Skeletal muscle satellite cell (primary cell): ENCODE measurements around the gene MT1H.

Experiments
- H3K27me3 ChIP-seq: 2 replicates; pipeline ENCODE4 v1.7.0; 2013; ENCODE audit warnings: low read length; ENCODE audit not compliant: control insufficient read depth, insufficient read depth
- H3K36me3 ChIP-seq: 2 replicates; pipeline ENCODE4 v1.7.0; 2013; ENCODE audit warnings: mild to moderate bottlenecking, control low read depth, low read length; ENCODE audit not compliant: insufficient read depth
- H3K4me1 ChIP-seq: 2 replicates; pipeline ENCODE4 v1.7.0; 2013; ENCODE audit warnings: low read length; ENCODE audit not compliant: control insufficient read depth, insufficient read depth
- H3K4me2 ChIP-seq: 2 replicates; pipeline ENCODE4 v1.7.0; 2013; ENCODE audit warnings: mild to moderate bottlenecking, low read length
- H3K4me3 ChIP-seq: 2 replicates; pipeline ENCODE4 v1.7.0; 2013; ENCODE audit warnings: low read length
- H3K9ac ChIP-seq: 2 replicates; pipeline ENCODE4 v1.7.0; 2013; ENCODE audit warnings: mild to moderate bottlenecking, low read depth, low read length, moderate library complexity
- H3K9me3 ChIP-seq: replicated peaks from 2 replicates; pipeline ENCODE4 v1.7.0; 2013; ENCODE audit warnings: mild to moderate bottlenecking, control low read depth, low read length

Gene MT1H

DNA sequence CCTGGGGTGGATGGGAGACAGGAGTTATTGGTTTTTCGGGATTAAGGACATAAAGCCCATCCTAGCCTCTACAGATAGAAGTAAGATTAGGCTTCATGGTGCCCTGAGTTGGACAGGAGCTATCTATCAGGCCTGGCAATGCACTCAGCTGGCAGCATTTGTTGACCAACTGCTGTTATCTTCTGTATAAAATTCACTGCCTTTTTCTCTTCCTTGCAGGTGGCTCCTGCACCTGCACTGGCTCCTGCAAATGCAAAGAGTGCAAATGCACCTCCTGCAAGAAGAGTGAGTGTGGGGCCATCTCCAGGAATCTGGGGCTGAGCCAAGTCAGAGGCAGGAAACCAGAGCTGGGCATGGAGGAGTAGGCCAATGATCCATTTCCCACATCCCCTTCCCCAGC is 30.6 kb upstream of the MT1H start:
- Histone ChIP-seq H3K4me1 (peaks cover 20% of the 10 kb centered on the region), H3K27me3 (peaks cover 14% of the 10 kb centered on the region)

DNA sequence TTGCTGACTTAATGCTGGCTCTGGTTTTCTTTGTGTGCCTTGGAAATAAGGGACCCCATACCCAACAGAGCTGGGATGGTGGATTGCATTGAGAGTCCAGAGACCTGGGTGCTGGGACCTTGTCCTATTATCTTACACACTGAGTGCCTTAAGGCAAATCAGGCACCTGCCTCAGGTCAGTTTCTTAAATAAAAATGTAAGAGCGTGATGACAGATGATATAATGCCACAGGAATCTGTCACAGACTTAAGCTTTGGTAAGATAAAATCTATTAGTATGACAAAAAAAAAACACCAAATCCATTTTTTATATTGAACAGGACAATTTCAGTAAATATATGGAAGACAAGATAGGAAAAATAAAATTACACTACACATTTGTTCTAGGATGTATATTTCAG is 29.5 kb upstream of the MT1H start:
- H3K36me3 ChIP-seq, result no peaks in the 10 kb centered on the region
- no peak overlapping the region for H3K9ac ChIP-seq
- H3K4me2 ChIP-seq, result no peak overlapping the region
- H3K27me3 ChIP-seq, result peaks cover 21% of the 10 kb centered on the region
- H3K4me3 ChIP-seq, result no peak overlapping the region
- peaks cover 20% of the 10 kb centered on the region for H3K4me1 ChIP-seq
- no peaks in the 10 kb centered on the region for H3K9me3 ChIP-seq

More for the DNA sequence above, 30.6 kb upstream of the MT1H start:
- H3K4me2 ChIP-seq, result peak overlapping the region; percentile 96
- no peaks in the 10 kb centered on the region for H3K9me3 ChIP-seq
- H3K36me3 ChIP-seq, result no peaks in the 10 kb centered on the region
- no peak overlapping the region for H3K4me3 ChIP-seq
- no peak overlapping the region for H3K9ac ChIP-seq

DNA sequence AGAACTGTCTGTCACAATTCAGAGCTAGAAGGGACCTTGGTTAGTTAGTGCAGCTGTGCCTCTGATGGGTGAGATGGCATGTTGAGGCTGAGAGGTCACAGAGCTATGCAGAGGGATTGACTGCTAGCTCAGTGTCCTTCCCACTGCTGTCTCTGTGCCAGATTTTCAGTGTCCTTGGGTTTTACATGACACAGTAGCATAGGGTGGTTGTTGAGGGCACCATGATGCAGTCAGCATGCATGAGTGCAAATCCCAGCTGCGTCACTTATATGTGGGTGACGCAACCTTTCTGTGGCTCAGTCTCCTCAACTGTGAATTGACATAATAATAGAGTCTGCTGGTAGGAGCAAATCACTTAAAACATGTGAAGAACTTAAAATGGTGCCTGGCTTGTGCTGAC is 28.4 kb upstream of the MT1H start:
- H3K27me3 ChIP-seq, result peaks cover 29% of the 10 kb centered on the region

DNA sequence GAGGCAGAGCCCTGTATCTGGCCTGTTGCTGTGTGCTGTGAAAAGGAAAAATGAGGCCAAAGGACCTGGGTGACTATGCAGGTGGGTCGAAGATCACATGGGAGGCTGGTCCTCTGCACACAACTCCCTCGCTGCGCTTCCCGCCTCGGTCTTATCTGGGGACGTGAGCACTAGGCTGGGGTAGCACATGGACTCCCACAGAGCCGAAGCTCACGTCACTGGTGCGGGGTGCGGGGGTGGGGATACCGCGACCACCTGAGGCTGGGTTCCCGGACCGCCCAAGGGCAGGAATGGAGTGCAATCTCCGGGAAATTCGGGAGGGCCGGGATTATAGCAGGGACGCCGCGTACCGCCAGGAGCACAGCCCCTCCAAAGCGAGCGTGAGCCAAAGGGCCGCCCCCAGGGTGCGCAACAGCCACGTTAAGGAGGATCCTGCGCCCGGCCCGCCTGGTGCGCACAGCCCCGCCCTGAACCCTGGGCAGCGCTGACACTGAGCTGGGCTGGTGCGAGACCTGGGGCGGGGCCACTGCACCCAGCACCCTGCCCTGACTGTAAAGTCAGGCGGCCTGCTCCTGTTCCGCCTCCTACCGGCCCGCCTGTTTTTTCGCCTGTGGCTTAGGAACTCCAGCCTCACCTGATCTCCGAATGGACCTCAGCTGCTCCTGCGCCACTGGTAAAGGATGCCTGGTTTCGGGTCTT is 26.4 kb upstream of the MT1H start:
- Histone ChIP-seq H3K9me3 (no peaks in the 10 kb centered on the region), H3K4me2 (peak overlapping the region; percentile 78), H3K9ac (peak overlapping the region; percentile 12), H3K4me3 (peak overlapping the region; percentile 63), H3K27me3 (peaks cover 40% of the 10 kb centered on the region), H3K36me3 (no peaks in the 10 kb centered on the region), H3K4me1 (peaks cover 15% of the 10 kb centered on the region)

More for the DNA sequence above, 28.4 kb upstream of the MT1H start:
- no peaks in the 10 kb centered on the region for H3K9me3 ChIP-seq
- no peak overlapping the region for H3K9ac ChIP-seq
- no peak overlapping the region for H3K4me3 ChIP-seq
- no peaks in the 10 kb centered on the region for H3K36me3 ChIP-seq
- H3K4me2 ChIP-seq, result no peak overlapping the region
- peaks cover 20% of the 10 kb centered on the region for H3K4me1 ChIP-seq

DNA sequence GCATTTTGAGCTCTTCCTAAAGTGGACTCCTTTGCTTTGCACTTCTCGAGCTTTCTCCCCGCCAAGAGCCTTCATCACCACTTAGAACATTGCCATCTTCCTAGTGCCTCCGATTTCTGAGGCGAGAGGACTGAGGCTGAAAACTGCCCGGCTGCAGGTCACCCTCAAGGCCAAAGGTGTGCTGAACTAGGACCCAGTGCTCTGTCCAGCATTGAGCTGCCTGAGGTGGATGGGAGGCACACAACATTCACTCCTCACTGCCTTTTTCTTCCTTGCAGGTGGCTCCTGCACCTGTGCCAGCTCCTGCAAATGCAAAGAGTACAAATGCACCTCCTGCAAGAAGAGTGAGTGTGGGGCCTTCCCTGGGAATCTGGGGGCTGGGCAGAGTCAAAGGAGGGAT is 25.8 kb upstream of the MT1H start:
- Histone ChIP-seq H3K9ac (no peak overlapping the region), H3K4me3 (peak overlapping the region; percentile 63), H3K27me3 (peaks cover 46% of the 10 kb centered on the region), H3K36me3 (no peaks in the 10 kb centered on the region), H3K9me3 (no peaks in the 10 kb centered on the region), H3K4me1 (peaks cover 11% of the 10 kb centered on the region), H3K4me2 (peak overlapping the region; percentile 78)

DNA sequence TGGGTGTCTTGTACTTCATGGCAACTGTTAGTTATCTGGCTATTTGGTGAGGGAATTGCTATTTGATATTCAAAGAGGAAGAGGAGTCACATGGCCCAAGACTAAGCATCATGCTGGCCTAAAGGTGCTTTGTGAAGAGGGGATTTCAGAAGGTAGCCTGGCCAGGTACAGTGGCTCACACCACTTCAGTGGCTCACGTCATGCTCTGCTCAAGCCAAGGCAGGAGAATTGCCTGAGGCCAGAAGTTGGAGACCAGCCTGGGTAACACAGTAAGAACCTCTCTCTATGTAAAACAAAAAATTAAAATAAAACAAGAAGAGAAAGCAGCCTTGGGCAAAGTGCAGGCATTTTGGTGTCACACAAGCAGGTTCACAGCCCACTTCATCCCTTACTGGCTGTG is 24.3 kb upstream of the MT1H start:
- H3K27me3 ChIP-seq, result peaks cover 59% of the 10 kb centered on the region
- H3K36me3 ChIP-seq, result no peaks in the 10 kb centered on the region
- H3K4me2 ChIP-seq, result no peak overlapping the region
- H3K9ac ChIP-seq, result no peak overlapping the region
- H3K9me3 ChIP-seq, result no peaks in the 10 kb centered on the region
- H3K4me3 ChIP-seq, result no peak overlapping the region
- peaks cover 11% of the 10 kb centered on the region for H3K4me1 ChIP-seq

DNA sequence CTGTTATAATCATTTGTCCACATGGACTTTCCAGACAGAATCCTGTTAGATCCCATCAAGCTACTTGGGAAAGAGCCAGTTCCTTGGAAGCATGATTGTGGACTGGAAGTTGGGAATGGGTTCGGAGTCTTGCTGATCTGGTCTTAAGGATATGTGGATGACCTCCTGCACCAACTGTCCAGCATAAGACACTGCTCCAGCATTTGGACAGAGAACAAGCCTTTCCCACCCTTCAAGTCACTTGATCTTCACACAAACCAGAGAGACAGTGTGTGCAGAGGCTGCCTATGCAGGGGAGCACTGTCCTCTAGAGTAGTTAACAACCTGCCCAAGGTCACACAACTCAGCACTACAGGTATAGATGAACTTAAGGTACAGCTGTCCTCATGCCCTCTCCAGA is 23.8 kb upstream of the MT1H start:
- Histone ChIP-seq H3K27me3 (peaks cover 62% of the 10 kb centered on the region), H3K4me1 (peaks cover 11% of the 10 kb centered on the region), H3K4me2 (no peak overlapping the region), H3K4me3 (no peak overlapping the region), H3K36me3 (no peaks in the 10 kb centered on the region), H3K9me3 (no peaks in the 10 kb centered on the region), H3K9ac (no peak overlapping the region)

DNA sequence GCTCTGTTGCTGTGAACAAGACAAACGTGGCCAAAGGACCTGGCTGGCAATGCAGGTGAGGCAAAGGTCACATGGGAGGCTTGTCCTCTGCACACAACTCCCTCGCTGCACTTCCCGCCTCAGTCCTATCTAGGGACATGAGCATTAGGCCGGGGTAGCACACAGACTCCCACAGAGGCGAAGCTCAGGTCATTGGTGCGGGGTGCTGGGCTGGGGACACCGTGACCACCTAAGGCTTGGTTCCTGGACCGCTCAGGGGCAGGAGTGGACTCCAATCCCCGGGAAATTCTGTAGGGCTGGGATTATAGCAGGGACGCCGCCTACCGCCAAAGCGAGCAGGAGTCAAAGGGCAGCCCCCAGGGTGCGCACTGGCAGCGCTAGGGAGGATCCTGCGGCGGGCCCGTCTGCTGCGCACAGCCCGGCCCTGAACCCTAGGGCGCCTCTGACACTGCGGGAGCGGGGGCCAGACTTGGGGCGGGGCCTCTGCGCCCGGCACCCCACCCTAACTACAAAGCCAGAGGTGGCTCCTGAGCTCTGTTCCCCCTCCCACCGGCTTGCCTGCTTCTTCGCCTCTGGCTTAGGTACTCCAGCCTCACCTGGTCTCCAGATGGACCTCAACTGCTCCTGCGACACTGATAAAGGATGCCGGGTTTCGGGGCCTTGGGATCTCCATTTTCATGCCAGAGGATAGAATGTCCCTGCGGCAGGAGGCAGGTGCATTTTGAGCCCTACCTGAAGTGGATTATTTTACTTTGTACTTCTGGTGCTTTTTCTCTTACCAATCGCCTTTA is 21.8 kb upstream of the MT1H start:
- Histone ChIP-seq H3K4me3 (no peak overlapping the region), H3K27me3 (peaks cover 78% of the 10 kb centered on the region), H3K9ac (no peak overlapping the region)

DNA sequence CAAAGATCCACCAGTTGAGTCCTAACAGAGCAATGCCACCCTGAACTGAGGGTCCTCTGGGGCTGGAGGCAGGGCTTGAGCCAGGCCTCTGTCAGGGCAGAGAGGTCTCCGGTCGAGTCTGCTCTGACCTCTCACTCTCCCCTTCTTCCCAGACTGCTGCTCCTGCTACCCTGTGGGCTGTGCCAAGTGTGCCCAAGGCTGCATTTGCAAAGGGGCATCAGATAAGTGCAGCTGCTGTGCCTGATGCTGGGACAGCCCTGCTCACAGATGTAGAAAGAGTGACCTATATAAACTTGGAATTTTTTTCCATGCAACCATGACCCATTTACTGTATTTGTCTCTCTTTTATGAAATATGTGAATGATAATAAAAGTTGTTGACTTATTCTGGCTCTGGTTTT is 20.3 kb upstream of the MT1H start:
- H3K27me3 ChIP-seq, result peaks cover 74% of the 10 kb centered on the region
- no peaks in the 10 kb centered on the region for H3K9me3 ChIP-seq
- H3K4me2 ChIP-seq, result no peak overlapping the region
- no peaks in the 10 kb centered on the region for H3K4me1 ChIP-seq
- no peak overlapping the region for H3K9ac ChIP-seq
- H3K36me3 ChIP-seq, result no peaks in the 10 kb centered on the region
- no peak overlapping the region for H3K4me3 ChIP-seq

More for the DNA sequence above, 21.8 kb upstream of the MT1H start:
- Histone ChIP-seq H3K9me3 (no peaks in the 10 kb centered on the region), H3K4me2 (no peak overlapping the region), H3K36me3 (no peaks in the 10 kb centered on the region), H3K4me1 (peaks cover 10% of the 10 kb centered on the region)

DNA sequence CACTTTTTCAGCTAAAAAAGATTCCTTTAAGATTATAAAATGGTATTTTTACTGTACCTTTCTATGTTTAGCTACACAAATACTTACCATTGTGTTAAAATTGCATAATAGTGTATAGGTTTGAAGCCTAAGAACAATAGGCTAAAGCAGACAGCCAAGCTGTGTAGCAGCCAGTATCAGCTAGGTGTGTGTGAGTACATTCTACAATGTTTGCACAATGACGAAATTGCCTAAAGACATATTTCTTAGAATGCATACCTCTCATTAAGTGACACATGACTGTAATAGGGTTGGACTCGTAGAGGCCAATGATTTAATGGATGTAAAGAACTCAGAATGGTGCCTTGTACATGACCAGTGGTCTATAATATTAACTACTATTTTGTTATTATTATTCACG is 19.8 kb upstream of the MT1H start:
- Histone ChIP-seq H3K4me2 (no peak overlapping the region), H3K9ac (no peak overlapping the region), H3K9me3 (no peaks in the 10 kb centered on the region), H3K27me3 (peaks cover 70% of the 10 kb centered on the region), H3K36me3 (no peaks in the 10 kb centered on the region), H3K4me1 (no peaks in the 10 kb centered on the region), H3K4me3 (no peak overlapping the region)

DNA sequence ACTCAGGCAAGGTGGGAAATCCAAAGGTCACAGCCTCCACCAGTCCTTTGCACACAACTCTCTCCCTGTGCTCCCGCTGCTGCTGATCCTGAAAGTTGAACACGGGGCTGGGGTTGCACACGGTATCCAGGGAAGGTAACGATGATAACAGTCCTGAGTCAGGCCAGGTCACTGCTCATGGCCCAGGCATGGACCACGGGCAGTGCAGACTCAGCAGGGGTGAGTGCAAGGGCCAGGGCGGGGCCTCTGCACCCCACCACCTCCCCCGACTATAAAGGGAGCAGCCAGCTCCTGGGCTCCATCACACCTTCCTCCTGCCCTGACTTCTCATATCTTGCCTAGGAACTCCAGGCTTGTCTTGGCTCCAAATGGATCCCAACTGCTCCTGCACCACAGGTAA is 18.0 kb upstream of the MT1H start, which contains the start of gene MT1B:
MT1B (plus strand) TSS at position 301 of the 400 bp plus-strand sequence; CDS start at position 369, 68 bp downstream.
- Histone ChIP-seq H3K27me3 (peaks cover 56% of the 10 kb centered on the region), H3K36me3 (no peaks in the 10 kb centered on the region)

More for the DNA sequence above, 18.0 kb upstream of the MT1H start, which contains the start of gene MT1B:
- no peaks in the 10 kb centered on the region for H3K4me1 ChIP-seq
- H3K4me3 ChIP-seq, result no peak within 1 kb of the TSS
- no peak within 1 kb of the TSS for H3K9ac ChIP-seq
- H3K4me2 ChIP-seq, result no peak within 1 kb of the TSS
- H3K9me3 ChIP-seq, result no peaks in the 10 kb centered on the region
